CMK (cell line): ENCODE measurements around the gene EIF4E3.

ENCODE experiments used
- DNase-seq: peaks from one replicate; pipeline ENCODE4 v3.0.0-alpha.2; 2010; ENCODE audit warnings: low read depth

Gene EIF4E3

DNA sequence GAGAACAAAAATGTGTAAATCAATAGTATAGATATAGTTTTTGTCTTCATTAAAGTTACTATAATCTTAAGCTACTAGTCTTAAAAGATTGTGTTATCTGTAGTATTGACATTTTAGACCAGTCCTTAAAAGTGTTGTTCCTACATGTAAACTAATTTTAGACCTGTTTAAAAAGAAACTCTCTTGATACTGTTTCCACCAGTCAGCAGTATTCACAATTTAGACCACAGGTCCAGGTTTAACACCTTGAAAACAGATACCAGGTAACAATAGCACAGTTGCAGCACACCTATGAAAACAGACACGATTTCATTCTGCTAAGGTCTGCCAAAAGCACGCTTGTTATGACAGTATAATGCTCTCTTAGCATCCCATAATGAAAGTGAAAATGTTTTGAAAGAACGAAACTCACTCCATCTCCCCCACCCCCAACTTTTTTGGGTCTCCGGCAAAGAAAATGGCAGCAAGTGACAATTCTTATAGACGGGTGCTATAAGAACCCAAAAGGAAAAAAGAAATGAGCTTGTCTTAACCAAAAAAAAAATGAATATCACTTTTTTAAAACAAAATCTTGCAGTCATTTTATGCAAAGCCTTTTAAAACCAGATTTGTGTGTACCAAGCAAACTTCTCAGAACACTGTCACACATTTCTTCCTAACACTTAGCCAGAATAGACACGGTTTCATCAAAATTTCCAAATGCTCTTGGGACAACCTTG lies 1.6 kb downstream of the EIF4E3 start:
- DNase-seq, result no peak

DNA sequence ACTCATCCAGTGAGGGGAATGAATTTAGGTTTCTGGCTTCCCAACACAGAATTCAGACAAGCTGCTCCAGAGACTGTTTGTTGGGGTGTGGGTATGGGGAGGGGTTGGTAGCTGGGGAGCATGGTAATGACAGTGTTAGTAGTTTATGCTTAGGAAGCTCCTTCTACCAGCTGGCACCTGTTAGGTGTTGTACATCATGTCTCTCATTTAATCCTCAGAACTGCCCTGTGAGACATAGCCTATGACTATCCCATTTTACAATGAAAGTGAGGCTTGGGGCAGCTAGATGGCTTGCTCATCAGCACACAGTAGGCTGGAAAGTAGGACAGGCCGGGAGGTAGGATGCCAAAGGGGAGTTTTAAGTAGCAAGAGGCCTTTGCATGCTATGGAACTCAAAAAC lies 2.5 kb downstream of the EIF4E3 start:
- no peak for DNase-seq

DNA sequence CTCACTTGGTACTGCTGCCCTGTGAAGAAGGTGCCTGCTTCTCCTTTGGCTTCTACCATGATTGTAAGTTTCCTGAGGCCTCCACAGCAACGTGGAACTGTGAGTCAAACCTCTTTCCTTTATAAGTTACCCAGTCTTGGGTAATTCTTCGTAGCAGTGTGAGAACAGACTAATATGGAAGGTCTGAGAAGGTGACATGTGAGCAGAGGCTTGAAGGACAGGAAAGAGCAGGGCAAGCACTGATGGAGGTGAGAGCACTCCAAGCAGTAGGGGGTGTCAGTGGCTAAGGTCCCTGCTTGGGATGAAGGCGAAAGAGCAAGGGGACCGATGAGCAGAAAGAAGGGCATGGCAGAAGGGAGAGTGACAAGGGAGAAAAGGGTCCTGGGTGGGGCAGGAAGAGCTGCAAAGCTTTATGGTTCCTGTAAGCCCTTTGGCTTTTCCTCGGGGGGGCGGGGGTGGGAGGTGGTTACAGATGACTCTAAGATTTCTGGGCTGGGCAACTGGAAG lies 3.5 kb downstream of the EIF4E3 start:
- no peak for DNase-seq

DNA sequence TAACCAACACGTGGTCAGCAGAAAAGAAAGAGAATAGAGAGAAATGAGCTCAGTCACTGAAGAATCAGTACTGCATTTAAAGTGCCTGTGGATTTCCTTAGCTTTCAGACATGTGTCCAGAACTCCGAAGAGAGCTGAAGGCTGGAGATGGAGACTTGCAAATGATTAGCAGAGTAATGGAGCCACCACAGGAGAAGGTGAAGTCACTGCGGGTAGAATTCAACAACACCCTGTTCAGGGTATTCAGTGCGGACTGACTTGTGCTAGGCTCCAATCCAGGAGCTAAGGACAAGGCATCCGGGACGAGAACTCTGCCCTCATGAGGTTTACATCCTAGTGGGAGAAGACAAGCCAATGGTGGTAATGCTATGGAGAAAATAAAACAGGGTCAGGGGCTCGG lies 4.2 kb downstream of the EIF4E3 start:
- no peak for DNase-seq

DNA sequence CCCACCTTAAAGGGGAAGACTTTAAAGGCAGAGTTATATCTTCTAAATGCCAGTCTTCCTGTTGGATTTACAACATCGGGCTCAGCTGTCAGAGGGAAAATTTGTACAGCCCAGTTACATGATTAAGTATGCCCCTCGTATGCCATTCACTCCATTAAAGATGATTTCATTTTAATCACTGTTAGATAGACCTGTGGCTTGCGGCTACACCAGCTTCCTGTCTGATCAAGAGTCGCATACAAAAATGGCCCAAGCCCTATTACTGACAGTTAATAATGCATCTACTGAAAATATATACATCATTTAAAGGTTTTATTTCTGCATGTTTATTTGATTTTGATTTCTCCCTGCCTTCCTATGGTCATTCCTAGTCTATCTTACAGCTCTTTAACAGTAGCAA lies 7.1 kb downstream of the EIF4E3 start:
- no peak for DNase-seq

DNA sequence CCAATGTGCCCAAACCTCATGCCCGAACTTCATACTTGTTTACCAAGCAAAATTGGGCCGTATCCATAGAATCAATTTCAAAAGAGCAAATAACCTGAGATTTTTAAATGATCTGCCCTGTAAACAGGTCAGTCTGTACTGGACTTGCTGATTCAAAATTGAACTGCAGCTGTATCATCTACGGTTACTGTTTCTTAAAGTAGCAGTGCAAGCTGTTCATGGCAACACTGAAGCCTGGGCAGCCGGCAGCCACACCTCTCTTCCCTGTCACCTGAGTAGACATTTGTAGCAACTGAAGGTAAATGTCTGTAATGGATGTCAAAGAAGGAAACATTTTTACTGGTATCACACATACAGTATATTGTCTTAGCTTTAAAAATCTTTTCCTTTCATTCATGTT lies 10.6 kb downstream of the EIF4E3 start:
- DNase-seq, result no peak

DNA sequence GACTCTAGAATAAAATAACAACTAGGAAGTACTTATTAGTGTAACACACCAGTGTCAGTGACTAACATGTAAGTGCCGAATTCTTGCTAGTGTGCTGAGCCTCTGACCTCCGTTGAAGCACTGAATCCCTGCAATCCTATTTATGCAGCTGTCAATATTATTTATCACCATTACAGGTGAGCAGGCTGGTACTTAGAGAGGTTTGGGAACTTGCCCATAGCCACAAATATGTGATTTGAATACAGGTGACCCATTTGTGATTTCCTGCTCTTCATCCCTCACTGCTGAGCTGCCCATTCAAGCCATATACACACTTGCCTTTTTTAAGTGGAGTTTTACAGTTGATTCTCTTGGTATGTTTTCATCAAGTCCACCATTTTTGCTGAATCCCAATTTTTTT lies 12.2 kb downstream of the EIF4E3 start:
- no peak for DNase-seq

DNA sequence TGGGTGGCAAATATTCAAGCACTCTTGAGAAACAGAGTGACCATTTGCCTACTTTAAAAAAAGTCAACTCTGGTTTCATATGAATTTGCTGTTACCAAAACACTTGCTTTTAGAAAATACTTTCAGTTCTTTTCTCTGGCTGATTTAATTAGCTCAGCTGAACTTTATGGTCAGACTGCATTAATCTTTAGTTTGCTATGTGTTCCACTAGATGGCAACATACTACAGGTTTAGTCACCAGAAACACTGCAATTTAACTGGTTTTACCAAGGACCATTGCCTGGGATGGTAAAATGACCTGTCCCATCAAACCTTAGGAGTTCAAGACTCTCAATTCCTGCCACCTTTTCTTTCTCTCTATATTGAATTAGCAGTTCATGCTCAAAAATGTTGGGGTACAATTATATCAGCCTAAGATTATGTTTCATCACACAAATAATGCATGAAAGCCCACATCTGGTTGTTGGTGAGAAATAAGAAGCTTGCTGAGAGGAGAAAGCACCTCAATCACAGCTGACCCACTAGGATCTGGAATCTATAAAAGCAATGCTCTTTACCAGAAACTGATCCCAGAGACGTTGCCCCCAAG lies 14.2 kb downstream of the EIF4E3 start:
- no peak for DNase-seq

DNA sequence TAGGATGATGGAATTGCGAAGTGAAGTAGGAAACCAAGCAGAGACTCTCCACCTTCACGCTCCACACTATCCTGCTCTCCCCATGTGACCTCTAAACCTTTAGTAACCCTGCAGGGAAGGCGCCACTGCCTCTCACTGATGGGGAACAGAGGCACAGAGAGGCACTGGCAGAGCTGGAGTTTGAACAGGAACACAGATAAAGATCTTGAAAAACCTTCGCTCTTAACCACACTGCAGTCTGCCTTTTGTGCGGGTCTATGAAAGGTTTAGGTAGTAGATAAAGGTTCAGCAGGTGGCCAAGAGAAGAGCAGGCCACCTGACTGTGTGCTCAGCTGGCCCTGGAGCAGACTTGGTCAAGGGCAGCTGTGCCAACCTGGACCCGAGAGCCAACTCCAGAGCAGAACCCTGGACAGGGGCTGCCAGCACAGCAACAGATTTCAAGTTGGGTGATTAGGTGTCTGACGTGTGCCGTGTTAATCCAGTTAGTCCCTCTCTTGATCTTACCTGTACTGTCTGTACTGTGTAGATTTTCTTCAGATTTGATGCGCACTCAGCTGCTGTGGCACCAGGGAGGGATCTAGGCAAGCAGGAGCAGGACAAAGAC lies 15.2 kb downstream of the EIF4E3 start:
- no peak for DNase-seq

DNA sequence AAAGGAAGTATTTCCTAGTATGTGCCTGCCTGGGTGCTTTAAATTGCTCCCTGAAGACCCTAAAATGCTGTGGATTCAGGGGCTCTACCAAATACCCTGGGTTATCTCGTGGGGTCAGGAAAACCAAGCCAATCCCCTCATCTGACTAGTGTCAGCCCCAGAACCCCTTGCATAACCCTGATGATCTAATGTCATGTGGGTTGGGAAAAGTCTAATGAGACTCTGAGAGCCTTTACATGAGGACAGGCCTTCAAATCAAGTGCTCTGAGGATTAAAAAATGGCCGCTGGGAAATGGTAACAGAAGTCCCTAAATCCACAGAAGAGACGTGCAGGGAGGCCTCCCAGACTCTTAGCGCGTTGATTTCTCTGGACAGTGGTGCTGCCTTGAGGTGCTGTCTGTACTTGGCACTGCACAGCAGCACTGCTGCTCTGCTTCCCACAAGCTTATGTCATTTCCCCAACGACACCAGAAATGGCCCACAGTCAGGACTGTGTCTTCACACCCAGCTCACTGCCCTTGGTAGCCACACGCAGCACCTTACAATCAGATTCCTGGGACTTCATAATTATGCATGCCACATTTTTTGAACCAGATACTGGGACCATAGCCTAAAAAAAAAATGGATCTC lies 16.6 kb downstream of the EIF4E3 start:
- DNase-seq, result no peak

DNA sequence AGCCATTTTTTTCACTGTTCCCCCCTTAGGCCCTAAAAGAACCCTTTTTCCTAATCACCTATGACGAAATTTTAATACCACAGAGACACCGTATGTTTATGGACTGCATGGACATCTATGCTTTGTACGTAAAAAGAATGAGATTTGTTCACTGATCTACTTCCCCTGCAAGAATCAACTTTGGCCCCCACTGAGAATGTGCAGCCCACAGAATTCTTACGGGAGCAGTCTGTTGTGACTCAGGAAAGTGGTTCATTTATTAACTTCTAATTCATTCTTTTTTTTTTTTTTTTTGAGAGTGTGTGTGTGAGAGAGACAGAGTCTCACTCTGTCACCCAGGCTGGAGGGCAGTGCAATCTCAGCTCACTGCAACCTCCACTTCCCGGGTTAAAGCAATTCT lies 17.6 kb downstream of the EIF4E3 start:
- DNase-seq, result no peak

DNA sequence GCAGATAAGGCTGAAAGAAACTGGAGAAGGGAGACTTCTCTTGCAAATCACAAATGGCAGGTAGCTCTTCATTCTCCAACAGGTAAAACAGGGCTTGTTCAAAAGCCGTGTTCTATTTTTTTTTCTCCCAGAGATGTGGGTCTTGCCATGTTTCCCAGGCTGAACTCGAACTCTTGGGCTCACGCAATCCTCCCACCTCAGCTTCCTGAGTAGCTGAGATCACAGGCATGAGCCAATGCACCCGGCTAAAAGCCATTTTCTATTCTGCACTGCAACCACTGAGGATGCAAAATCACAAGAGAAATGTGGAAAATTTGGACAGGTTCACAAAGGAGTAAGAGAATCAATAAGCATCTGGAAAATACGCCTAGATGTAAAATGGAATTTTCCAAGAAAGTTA lies 19.5 kb downstream of the EIF4E3 start:
- DNase-seq, result no peak

DNA sequence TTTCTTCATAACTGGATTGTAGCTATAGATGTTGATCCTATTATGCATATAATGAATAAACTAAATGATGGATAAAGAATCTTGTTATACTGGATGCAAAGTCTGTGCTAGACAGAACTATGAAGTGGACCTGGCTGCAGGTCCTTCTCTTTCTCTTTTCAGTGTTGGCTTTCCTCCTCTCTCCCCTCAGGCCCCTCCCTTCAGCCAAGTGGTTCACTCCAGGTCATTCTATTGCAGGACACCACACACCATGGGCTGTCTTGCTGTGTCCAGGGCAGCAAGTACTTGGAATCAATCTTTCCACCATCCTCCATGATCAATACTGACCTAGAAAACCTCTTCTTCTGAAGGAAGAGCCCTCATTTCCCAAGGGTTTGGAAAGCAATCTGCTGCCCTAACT lies 20.3 kb downstream of the EIF4E3 start:
- no peak for DNase-seq

DNA sequence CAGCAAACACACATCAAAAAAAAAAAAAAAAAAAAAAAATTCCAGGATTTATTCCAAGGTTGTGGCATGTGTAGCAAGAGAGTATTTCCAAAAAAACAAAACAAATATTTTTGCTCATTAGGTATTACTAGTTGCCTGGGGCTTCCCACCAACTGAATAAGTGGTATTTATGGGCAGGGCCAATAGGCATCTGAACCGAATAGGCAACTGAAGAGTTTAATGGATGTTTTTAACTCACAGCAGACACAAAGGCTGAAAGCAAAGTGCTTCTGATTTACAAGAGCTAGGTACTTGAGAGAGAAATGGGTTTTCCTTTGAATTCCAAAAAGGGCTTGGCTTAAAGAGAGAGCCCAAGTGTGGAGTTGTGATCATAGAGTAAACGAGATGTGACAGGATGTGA lies 21.4 kb downstream of the EIF4E3 start:
- DNase-seq, result no peak

DNA sequence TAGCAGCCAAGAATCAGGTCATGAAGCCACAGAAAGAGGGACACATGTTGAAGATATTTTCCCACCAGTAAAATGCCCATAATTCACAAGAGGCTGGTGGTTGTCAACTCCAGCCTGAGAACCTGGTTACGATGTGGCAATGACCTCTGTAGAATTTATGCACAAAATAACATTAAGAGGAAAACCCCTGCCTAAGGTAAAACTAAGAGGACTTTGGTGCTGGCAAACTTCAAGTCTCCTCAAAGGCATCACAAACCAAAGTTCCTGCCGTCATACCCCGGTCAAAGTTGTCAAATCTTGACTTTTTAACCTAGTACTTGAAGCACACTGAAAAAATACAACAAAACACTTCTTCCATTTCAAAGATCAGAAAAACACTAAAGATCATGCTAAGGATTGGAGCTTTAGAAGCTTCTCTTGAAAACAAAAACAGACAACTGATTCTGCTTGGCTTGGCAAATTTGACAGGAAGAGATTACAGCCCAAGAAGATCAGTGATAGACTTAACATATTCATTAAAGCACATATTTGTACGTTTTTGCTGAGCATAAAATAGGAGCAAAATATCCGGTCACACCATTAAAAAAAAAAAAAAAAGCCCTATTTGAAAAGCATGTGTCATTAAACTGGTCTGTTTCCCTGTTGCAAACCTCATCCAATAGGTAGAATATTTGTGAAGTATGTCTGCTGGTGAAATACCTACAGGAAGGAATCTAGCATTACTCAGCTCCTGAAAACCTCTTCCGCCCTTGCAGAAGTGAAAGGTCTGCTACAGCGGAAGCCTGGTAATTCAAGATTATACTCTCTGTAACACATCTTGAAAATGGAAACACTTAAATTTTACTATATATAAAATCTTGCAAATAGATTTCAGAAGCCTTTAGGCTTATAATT lies 22.8 kb downstream of the EIF4E3 start:
- DNase-seq, result no peak

DNA sequence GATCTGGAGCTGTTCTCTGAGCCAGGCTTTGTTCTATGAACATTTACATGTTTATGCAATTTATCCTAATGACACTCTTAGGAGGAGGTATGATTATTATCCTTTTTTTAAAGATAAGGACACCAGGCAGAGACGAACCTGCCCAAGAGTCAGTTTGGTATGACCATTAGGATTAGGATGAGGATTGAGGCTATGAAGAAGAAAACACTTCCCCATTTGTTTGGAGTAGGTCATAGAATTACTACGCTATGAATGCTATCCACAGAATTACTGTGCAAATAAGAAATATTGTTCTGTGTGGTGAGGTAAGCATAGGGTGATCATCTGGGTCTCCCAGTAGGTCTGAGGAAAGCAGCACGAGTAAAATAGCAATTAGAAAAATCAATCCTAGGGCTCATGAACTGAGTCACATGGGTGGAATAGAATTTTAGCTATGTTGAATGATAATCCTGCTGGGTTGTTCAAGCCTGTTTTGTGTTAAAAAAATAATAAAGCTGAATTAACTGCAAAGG lies 23.9 kb downstream of the EIF4E3 start:
- no peak for DNase-seq

DNA sequence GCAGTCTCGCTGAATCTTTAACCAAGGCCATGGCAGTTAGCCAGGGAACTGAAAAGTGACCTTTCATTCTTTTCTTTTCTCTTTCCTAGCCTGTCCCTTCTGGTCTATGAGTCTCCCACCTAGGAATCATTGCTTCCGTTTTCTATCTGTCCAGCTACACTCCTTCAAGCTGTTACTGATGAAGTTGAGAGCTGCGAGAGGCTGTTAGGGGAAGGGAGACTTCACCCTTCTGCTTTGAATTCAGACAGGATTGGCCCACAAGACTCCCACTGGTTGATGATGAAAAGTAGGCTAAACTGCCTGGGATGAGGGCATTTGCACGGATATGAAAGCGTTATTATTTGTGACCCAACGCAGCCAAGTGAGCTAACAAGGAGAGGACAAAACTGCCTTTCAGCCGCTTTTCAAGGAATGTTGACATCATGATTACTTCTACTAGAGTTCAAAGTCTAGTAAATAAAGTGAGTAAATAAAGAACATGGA lies 30.2 kb downstream of the EIF4E3 start:
- DNase-seq, result no peak

DNA sequence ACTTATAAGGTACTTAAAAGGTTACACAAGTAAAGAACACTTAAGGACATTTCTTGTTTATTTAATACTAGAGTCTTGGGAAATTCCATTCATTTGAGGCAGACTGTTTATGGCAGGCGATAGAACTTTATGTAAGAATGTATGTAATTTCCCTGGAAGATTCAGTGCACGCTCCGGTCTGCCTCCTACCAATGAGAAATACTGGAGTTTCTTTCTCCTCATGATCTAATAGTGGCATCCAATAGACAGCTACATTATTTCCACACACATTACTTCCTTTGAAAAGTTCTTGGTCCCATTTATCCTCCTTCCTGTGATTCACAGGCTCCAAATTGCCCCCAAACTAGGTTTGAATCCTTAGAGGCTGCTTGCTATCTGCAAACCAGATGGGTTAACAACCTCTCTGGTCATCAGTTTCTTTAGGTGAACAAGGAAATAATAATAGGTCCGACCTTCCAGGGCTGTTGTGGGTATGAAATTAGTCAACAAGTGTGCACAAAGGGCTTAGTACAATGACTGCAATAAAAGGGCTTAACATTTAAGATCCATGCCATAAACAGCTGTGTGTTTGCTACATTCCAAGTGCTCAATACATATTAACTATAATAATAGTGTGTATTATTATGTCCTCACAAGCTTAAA lies 30.7 kb downstream of the EIF4E3 start:
- DNase-seq, result no peak

DNA sequence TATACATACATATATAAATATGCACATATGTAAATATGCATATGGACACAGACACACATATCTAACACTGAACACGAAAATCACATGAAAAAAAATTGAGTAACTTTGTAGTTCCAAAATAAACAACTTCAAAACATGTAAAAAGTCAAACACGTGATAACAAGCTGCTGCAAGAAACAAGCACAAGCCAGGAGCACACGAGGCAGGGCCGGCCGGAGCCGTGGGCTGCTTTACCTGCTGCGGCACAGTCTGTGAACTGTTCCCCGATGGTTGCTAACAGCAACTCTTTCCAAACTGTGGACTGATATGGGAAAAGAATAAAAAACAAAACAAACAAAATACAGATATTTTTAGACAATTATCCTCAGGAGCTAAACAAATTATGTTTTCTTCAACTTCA lies 31.6 kb downstream of the EIF4E3 start:
- no peak for DNase-seq

DNA sequence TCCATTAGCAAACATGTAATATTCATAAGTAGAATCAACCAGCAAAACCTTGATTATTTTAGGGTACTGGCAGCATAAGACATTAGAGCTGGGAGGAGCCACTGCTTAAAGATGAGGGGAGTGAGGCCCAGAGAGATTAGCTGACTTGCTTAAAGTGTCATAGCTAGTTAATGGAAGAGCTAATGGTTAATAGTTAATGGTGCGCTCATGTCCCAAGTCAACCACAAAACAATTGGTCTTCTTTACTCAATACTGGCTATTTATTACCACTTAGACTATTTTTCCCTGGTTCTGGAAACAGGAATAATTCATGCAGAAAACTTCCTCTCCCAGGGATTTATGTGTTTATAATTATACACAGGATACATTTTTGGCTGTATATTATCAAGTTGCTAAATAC lies 33.1 kb downstream of the EIF4E3 start:
- no peak for DNase-seq

DNA sequence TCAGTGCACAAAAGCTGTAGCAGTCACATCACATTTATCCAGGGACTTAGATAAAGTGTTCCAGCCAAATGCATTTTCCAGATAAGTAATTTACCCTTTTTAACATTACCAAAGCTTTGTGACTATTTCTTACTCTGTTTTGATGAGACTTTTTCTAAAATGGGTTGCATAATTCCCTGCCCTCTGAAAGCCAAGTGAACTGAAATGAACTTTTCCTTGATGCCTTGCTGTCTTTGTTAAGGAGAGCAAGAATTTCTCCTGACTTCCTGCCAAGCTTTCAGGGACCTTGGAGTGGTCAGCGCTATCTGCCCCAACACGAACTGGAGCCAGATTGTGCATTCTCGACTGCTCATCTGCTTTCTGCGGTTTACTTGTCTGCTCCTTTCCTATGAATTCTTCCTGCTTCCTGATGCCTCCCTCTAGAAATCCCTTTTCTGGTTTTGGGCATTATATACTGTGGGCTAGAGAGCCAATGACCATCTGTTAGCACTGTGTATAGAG lies 34.8 kb downstream of the EIF4E3 start:
- DNase-seq, result no peak
